ES-I3 (cell line): ENCODE results near the gene CDH24.

Source experiments
- H3K36me3 ChIP-seq: 2 replicates; pipeline ENCODE4 v1.6.1; 2013; ENCODE audit warnings: mild to moderate bottlenecking, low read length, control low read depth, moderate library complexity; ENCODE audit not compliant: insufficient read depth
- H3K4me1 ChIP-seq: 2 replicates; pipeline ENCODE4 v1.6.1; 2013; ENCODE audit warnings: mild to moderate bottlenecking, control low read depth, low read length; ENCODE audit not compliant: insufficient read depth
- H3K9ac ChIP-seq: 2 replicates; pipeline ENCODE4 v1.6.1; 2013; ENCODE audit warnings: low read depth, mild to moderate bottlenecking, low read length, moderate library complexity
- H3K9me3 ChIP-seq: 2 replicates; pipeline ENCODE4 v1.6.1; 2013; ENCODE audit warnings: mild to moderate bottlenecking, low read length, moderate library complexity; ENCODE audit not compliant: control insufficient read depth, insufficient read depth

Gene CDH24

DNA sequence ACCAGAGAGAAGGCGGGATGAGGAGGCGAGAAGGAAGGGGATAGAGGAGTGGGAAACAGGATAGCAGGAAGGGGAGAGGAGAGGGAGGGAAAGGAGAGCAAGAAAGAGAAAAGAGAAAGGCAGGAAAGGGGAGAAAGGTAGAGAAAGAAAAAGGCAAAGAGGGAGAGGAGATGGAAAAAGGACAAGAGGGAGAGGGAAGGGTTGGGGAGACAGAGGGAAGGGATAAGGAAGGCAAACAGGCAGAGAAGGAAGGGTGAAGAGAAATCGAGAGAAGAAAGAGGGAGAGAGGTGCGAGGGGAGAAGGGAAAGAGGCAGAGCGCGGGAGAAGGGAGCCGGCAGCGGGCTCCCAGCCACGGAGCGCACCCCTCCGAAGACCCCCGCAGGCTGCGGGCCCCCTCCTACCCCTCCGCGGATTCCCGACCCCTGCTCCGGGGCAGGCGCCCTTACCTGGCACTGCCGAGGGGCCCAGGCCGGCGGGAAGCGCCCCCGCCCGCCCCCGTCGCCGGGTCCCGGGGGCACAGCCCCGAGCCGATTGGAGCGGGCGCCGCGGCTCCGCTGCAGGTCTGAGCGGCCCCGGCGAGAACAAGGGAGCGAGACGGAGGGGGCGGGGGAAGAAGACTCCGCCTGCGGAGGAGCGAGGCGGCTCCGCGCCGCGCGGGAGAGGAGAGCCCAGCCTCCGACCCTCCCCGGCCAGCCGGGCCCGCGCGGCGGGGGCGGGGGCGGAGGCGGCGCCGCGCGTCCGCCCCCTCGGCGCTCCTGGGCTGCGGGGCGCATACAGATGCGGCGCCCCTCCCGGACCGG, at the start of gene CDH24:
Gene CDH24 (minus strand): TSS at position 565 of the 801 bp plus-strand sequence. CDS start 1,787 bp downstream, outside the sequence.
- Histone ChIP-seq H3K4me1 (peaks cover 5% of the 10 kb centered on the region; the same call in 1 of the 2 replicates), H3K36me3 (peaks cover 14% of the 10 kb centered on the region; the same call in 1 of the 2 replicates), H3K9ac (peak within 1 kb of the TSS; percentile 71), H3K9me3 (no peaks in the 10 kb centered on the region)

DNA sequence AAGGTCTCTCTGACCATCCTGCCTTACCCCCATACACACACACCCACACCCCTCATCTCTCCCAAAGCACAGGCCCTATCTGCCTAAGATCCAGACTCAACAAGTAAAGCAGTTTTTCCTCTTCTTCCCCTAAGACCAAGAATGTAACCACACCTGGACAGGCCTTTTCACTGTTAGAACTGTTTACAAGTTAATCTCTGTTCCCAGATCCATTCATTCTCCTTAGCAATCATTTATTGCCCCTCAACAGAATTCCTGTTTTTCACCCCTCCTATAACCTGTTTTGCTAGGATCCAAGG, 49.4 kb upstream of the CDH24 start:
- H3K9me3 ChIP-seq = no peaks in the 10 kb centered on the region
- H3K4me1 ChIP-seq = peaks cover 25% of the 10 kb centered on the region
- H3K36me3 ChIP-seq = no peaks in the 10 kb centered on the region
- no peak overlapping the region for H3K9ac ChIP-seq

DNA sequence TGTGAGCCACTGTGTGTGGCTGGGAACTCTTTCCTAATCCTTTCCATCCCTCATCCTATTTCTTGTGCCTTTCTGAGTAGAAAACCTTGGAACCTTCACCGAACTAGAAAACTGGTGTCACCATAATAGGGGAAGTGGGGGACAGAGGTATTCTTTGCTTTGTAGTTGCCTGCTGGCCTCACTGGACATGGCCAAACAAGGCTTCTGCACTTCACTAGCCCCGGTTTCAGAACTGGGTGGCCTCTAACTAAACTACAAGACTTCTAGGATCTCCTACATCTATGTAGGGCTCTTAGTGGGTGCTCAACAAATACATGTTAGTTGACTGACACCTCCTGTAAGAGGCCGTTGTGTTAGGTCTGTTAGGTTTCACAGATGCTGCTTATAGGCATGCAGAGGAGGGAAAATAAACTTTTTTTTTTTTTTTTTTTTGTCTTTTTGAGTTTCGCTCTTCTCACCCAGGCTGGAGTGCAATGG, 48.1 kb upstream of the CDH24 start:
- Histone ChIP-seq H3K4me1 (peaks cover 25% of the 10 kb centered on the region), H3K36me3 (no peaks in the 10 kb centered on the region), H3K9me3 (no peaks in the 10 kb centered on the region), H3K9ac (no peak overlapping the region)

GRCh38 chr14:23104591-23105347, 47.4 kb upstream of the CDH24 start, which contains the start of gene CIROP:
Gene CIROP, minus strand, starts transcription at chr14:23104989. Its CDS starts 69 bp downstream, at chr14:23104920.
- Histone ChIP-seq H3K9ac (no peak within 1 kb of the TSS; the same call in 1 of the 2 replicates), H3K4me1 (peaks cover 25% of the 10 kb centered on the region), H3K9me3 (no peaks in the 10 kb centered on the region), H3K36me3 (no peaks in the 10 kb centered on the region)

GRCh38 chr14:23104070-23104590, 46.8 kb upstream of the CDH24 start:
- Histone ChIP-seq H3K36me3 (no peaks in the 10 kb centered on the region), H3K4me1 (peaks cover 25% of the 10 kb centered on the region), H3K9me3 (no peaks in the 10 kb centered on the region), H3K9ac (no peak overlapping the region)

GRCh38 chr14:23103581-23103980, 46.3 kb upstream of the CDH24 start:
- Histone ChIP-seq H3K9ac (no peak overlapping the region), H3K4me1 (peaks cover 25% of the 10 kb centered on the region), H3K36me3 (0 out of 2 replicates have a peak, but pooled peaks cover under 1% of the 10 kb centered on the region), H3K9me3 (no peaks in the 10 kb centered on the region)

DNA sequence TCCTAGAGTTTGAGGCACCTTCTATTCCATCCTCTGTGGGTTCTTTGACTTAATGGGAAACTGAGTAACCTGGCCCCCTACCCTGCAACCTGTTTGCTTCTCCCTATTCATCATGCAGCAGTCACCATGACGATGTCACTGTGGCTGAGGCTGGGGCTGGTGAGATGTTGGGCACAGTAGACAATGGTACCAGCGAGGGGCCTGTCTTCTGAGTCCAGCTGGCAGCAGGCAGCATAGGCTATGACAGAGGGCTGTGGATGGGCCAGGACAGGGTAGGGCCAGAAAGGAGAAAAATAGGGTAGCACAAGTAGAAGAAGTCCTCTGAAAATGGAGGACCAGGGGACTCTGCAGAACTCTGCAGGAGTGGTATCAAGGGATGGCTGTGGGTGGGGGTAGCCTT, 45.5 kb upstream of the CDH24 start:
- Histone ChIP-seq H3K9me3 (no peaks in the 10 kb centered on the region), H3K4me1 (peaks cover 25% of the 10 kb centered on the region), H3K36me3 (peaks cover 8% of the 10 kb centered on the region; the same call in 1 of the 2 replicates), H3K9ac (no peak overlapping the region)

- Histone ChIP-seq H3K4me1 (peaks cover 25% of the 10 kb centered on the region), H3K9me3 (no peaks in the 10 kb centered on the region), H3K9ac (no peak overlapping the region), H3K36me3 (peaks cover 9% of the 10 kb centered on the region; the same call in 1 of the 2 replicates)
Measured at GRCh38 chr14:23101986-23102625, 44.8 kb upstream of the CDH24 start.

GRCh38 chr14:23101213-23101970, 44.1 kb upstream of the CDH24 start:
- H3K4me1 ChIP-seq = peaks cover 19% of the 10 kb centered on the region
- H3K9ac ChIP-seq = no peak overlapping the region
- H3K36me3 ChIP-seq = peaks cover 9% of the 10 kb centered on the region; the same call in 1 of the 2 replicates
- H3K9me3 ChIP-seq = no peaks in the 10 kb centered on the region

DNA sequence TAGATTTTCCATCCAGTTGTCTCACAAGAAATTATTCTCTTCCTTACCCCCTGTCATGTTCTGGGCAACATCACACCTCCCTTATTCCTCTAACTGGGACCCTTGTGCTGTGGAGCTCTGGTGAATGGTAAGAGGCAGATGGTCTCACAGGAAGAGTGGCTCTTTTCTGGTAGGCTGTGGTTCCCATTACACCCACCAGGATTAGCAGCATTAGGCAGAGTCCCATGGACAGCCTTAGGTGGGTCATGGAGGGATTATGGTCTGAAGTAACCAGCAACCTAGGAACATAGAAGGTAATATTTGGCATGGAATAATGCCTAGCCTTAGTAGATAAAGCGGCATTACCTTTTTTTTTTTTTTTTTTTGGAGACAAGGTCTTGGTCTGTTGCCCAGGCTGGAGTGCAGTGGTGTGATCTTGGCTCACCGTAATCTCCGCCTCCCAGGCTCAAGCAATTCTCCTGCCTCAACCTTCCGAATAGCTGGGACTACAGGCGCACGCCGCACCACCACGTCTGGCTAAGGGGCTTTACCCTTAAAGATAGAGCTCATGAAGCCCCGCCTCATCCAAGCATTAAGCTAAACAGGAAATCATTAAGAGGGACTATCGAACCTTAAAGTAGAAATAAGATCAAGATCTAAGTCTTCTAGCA, 42.0 kb upstream of the CDH24 start:
- Histone ChIP-seq H3K36me3 (peaks cover 9% of the 10 kb centered on the region; the same call in 1 of the 2 replicates), H3K9ac (no peak overlapping the region), H3K9me3 (no peaks in the 10 kb centered on the region), H3K4me1 (0 out of 2 replicates have a peak, but pooled peaks cover 4% of the 10 kb centered on the region)

GRCh38 chr14:23097786-23098185, 40.5 kb upstream of the CDH24 start:
- H3K9me3 ChIP-seq = no peaks in the 10 kb centered on the region

GRCh38 chr14:23095196-23096108, 38.1 kb upstream of the CDH24 start, which contains the start of gene C14orf119:
Gene C14orf119, plus strand, starts transcription at chr14:23095505. Its CDS starts 2,154 bp downstream, at chr14:23097659.
- peak within 1 kb of the TSS; percentile 86 for H3K9ac ChIP-seq
- peaks cover 5% of the 10 kb centered on the region; the same call in 1 of the 2 replicates for H3K4me1 ChIP-seq
- H3K9me3 ChIP-seq = no peaks in the 10 kb centered on the region
- peaks cover 17% of the 10 kb centered on the region; the same call in 1 of the 2 replicates for H3K36me3 ChIP-seq

More at GRCh38 chr14:23097786-23098185, 40.5 kb upstream of the CDH24 start:
- Histone ChIP-seq H3K36me3 (peaks cover 9% of the 10 kb centered on the region; the same call in 1 of the 2 replicates), H3K4me1 (peaks cover 5% of the 10 kb centered on the region; the same call in 1 of the 2 replicates), H3K9ac (no peak overlapping the region)
